MM.1S (cell line): ENCODE data around the gene MAP3K12.
"Not testable (repeated sequence)": the region's sequence is repeated elsewhere in the genome, so short reads cannot be mapped to it uniquely, and the experiment has no call there.

Experiments used
- CTCF ChIP-seq: fragments of 300-600 bp; sonication (generic); IDR thresholded peaks from 2 replicates; pipeline ENCODE4 v1.5.1; 2016; ENCODE audit warnings: antibody characterized with exemption, low read length, mixed read lengths
- EZH2 ChIP-seq: fragments of 300-600 bp; sonication (generic); optimal IDR thresholded peaks from 2 replicates; pipeline ENCODE3; 2017; ENCODE audit warnings: low read depth, mild to moderate bottlenecking, antibody characterized with exemption, low read length, mixed read lengths
- EZH2phosphoT487 ChIP-seq: fragments of 300-600 bp; sonication (generic); IDR thresholded peaks from 2 replicates; pipeline ENCODE4 v1.6.1; 2018; ENCODE audit warnings: antibody characterized with exemption, low read length

- not testable (repeated sequence) for TF ChIP-seq CTCF, EZH2, EZH2phosphoT487
Observed at GRCh38 chr12:53439582-53439981, 59.7 kb downstream of the MAP3K12 start.
